Endothelial cell of umbilical vein (primary cell): ENCODE data around the gene NUCKS1. TPM values are rescaled to one million over a fixed set of nuclear protein-coding genes. Genes with fewer than 3 reads are reported as not detected.

ENCODE experiments used
- BruUV-seq: library from RNA; stranded (reverse); fragments of 400-500 nt; replicated peaks from 2 replicates; lab custom pipeline; 2021; lab: Mats Ljungman, UMichigan
- CTCF ChIA-PET: fragments of 300-600, 350-600 bp; sonication (Branson Sonifier 250); formaldehyde crosslinking; loops from one replicate; lab custom pipeline; 2021; ENCODE audit warnings: antibody characterized with exemption, inconsistent platforms; lab: Charles Lee
- POLR2A ChIA-PET: fragments of 300-600, 350-600 bp; sonication (Branson Sonifier 250); formaldehyde crosslinking; loops from one replicate; lab custom pipeline; 2021; ENCODE audit warnings: antibody characterized with exemption, inconsistent platforms; lab: Charles Lee
- DNase-seq: peaks from one replicate; pipeline ENCODE4 v3.0.0-alpha.2; 2011; ENCODE audit warnings: low read depth, low spot score
- FAIRE-seq: peaks from 2 replicates; lab custom pipeline; 2011; peaks lifted over from hg19 to GRCh38; lab: Jason Lieb, UNC
- H2AFZ ChIP-seq: 2 replicates; pipeline ENCODE4 v1.6.0; 2012; ENCODE audit warnings: low read depth, low read length, control low read depth, inconsistent platforms
- H3K27ac ChIP-seq: 2 replicates; pipeline ENCODE4 v1.5.1; 2011; ENCODE audit warnings: low read depth, mild to moderate bottlenecking, control low read depth, low read length, moderate library complexity; ENCODE audit not compliant: insufficient read depth
- H3K27me3 ChIP-seq, 2 experiments: 2 replicates each; pipeline versions ENCODE4 v1.6.0 to v1.6.1; 2011; ENCODE audit warnings: low read length in 2 of 2, mixed read lengths in 1 of 2; ENCODE audit not compliant: control insufficient read depth in 2 of 2, insufficient read depth in 2 of 2
- H3K36me3 ChIP-seq, 2 experiments: 2 replicates in 1 of 2; 3 replicates in 1 of 2; pipeline ENCODE4 v1.5.1; 2011; ENCODE audit warnings: low read length in 2 of 2, mild to moderate bottlenecking in 1 of 2, moderate library complexity in 1 of 2; ENCODE audit not compliant: control insufficient read depth in 2 of 2, insufficient read depth in 2 of 2; ENCODE audit errors: extremely low read depth in 1 of 2
- H3K4me1 ChIP-seq: 3 replicates; pipeline ENCODE4 v1.5.1; 2011; ENCODE audit warnings: mild to moderate bottlenecking, low read length; ENCODE audit not compliant: control insufficient read depth, insufficient read depth; ENCODE audit errors: extremely low read depth
- H3K4me2 ChIP-seq: 2 replicates; pipeline ENCODE4 v1.6.1; 2011; ENCODE audit warnings: low read length, control low read depth, mixed read lengths; ENCODE audit not compliant: insufficient read depth
- H3K4me3 ChIP-seq, 3 experiments: fragments of 200-600 bp in 1 of 3; sonication (generic), shearing (Covaris generic) in 1 of 3; replicated peaks in 1 of 3; 2 replicates each; pipeline ENCODE4 v1.5.1; 2011 to 2016; ENCODE audit warnings: control low read depth in 3 of 3, low read length in 3 of 3, mild to moderate bottlenecking in 2 of 3, inconsistent platforms in 1 of 3, low read depth in 1 of 3, moderate library complexity in 1 of 3; ENCODE audit not compliant: insufficient read depth in 1 of 3
- H3K79me2 ChIP-seq: 2 replicates; pipeline ENCODE4 v1.6.0; 2012; ENCODE audit warnings: low read length, inconsistent platforms; ENCODE audit not compliant: control insufficient read depth, insufficient read depth
- H3K9ac ChIP-seq: replicated peaks from 2 replicates; pipeline ENCODE3; 2011; ENCODE audit warnings: low read length, control low read depth; ENCODE audit not compliant: insufficient read depth; ENCODE audit errors: extremely low read depth
- H3K9me1 ChIP-seq: replicated peaks from 3 replicates; pipeline ENCODE4 v1.6.0; 2011; ENCODE audit warnings: mild to moderate bottlenecking, low read length; ENCODE audit not compliant: control insufficient read depth, insufficient read depth; ENCODE audit errors: extremely low read depth
- H3K9me3 ChIP-seq: replicated peaks from 2 replicates; pipeline ENCODE4 v1.5.1; 2012; ENCODE audit warnings: low read length, inconsistent platforms; ENCODE audit not compliant: control insufficient read depth, insufficient read depth
- H4K20me1 ChIP-seq: replicated peaks from 2 replicates; pipeline ENCODE3; 2011; ENCODE audit warnings: mild to moderate bottlenecking, low read length; ENCODE audit not compliant: control insufficient read depth, insufficient read depth; ENCODE audit errors: extremely low read depth
- CTCF ChIP-seq, 2 donors: IDR thresholded peaks; 1 replicate in 1 of 2; 2 replicates in 1 of 2; pipeline ENCODE4 v1.5.1; 2011; ENCODE audit warnings: low read length in 2 of 2, mild to moderate bottlenecking in 2 of 2, moderate library complexity in 2 of 2, control low read depth in 1 of 2, inconsistent platforms in 1 of 2, low read depth in 1 of 2; ENCODE audit not compliant: insufficient read depth in 1 of 2; ENCODE audit errors: extremely low read depth in 1 of 2
- EZH2 ChIP-seq: IDR thresholded peaks from 2 replicates; pipeline ENCODE4 v1.6.1; 2012; ENCODE audit warnings: borderline replicate concordance, low read depth, mild to moderate bottlenecking, moderate library complexity, low read length, inconsistent platforms; ENCODE audit not compliant: severe bottlenecking
- FOS ChIP-seq: IDR thresholded peaks from 2 replicates; pipeline ENCODE4 v1.6.1; 2011; ENCODE audit warnings: mild to moderate bottlenecking, low read length, moderate library complexity, borderline replicate concordance; ENCODE audit not compliant: insufficient read depth
- GATA2 ChIP-seq: IDR thresholded peaks from 2 replicates; pipeline ENCODE4 v1.7.0; 2011; ENCODE audit warnings: low read depth, mild to moderate bottlenecking, moderate library complexity, mixed read lengths, low read length; ENCODE audit not compliant: insufficient read length, insufficient read depth
- JUN ChIP-seq: IDR thresholded peaks from 2 replicates; pipeline ENCODE4 v1.6.1; 2011; ENCODE audit warnings: borderline replicate concordance, low read depth; ENCODE audit not compliant: insufficient read length, insufficient read depth
- MAX ChIP-seq: IDR thresholded peaks from 2 replicates; pipeline ENCODE4 v1.6.1; 2011; ENCODE audit not compliant: insufficient read depth, insufficient read length
- MYC ChIP-seq: IDR thresholded peaks from one replicate; pipeline ENCODE4 v1.6.1; 2011; ENCODE audit warnings: mild to moderate bottlenecking, low read depth, low read length
- POLR2A ChIP-seq: IDR thresholded peaks from 2 replicates; pipeline ENCODE4 v1.6.1; 2012; ENCODE audit warnings: low read depth, mild to moderate bottlenecking, control low read depth, low read length
- POLR2AphosphoS5 ChIP-seq: IDR thresholded peaks from 2 replicates; pipeline ENCODE4 v1.6.1; 2012; ENCODE audit warnings: low read depth, mild to moderate bottlenecking, control low read depth, low read length, moderate library complexity; ENCODE audit not compliant: insufficient read depth
- dilution Hi-C: fragments of 300-500 bp; cut with MboI; formaldehyde crosslinking; loops from one replicate; pipeline ENCODE4 v1.15.0; 2019; ENCODE audit warnings: low sequenced_read_pairs; ENCODE audit not compliant: extremely low pct_ligation_motif_present
- intact Hi-C: fragments of 100-400 bp; cut with micrococcal nuclease; formaldehyde crosslinking; loops from one replicate; pipeline ENCODE4 v1.10.0; 2022
- polyA plus RNA-seq, 4 experiments: library from polyadenylated mRNA; depleted of rRNA in 3 of 4; stranded (reverse) in 3 of 4; unstranded in 1 of 4; fragments of >200 nt; gene quantifications; 2 replicates each; pipeline versions ENCODE4 v1.2.1 to v1.2.3, GENCODE V29; 2011 to 2012; ENCODE audit warnings: missing spikeins in 1 of 4
- total RNA-seq: library from RNA; stranded (reverse); gene quantifications from 2 replicates; pipeline ENCODE4 v1.2.3, GENCODE V29; 2021

The NUCKS1 gene
- total and polyA plus RNA-seq, 2 donors (not counting 3 experiments of a cell fraction or from before 2014, with no cell fraction given) = 53.7 to 282 TPM

- H3K9me3 ChIP-seq = no peaks in the 10 kb centered on the region
- no peak overlapping the region for H3K4me3 ChIP-seq
- peaks cover 34% of the 10 kb centered on the region for H3K79me2 ChIP-seq
- intact Hi-C loops (no loop called here), dilution Hi-C loops (no loop called here)
- CTCF ChIA-PET = interaction anchor here (0.6 kb wide), 1 partner anchor 161 kb away, joined by 3 read pairs; no protein-coding TSS in a partner anchor
- H3K4me1 ChIP-seq = peaks cover 27% of the 10 kb centered on the region
- H3K27ac ChIP-seq = no peak overlapping the region
- H3K4me2 ChIP-seq = no peak overlapping the region
- POLR2A ChIA-PET = no interaction called here
- H3K9ac ChIP-seq = peak overlapping the region; percentile 91
- no peaks in the 10 kb centered on the region for H3K36me3 ChIP-seq
- FAIRE-seq = peak; percentile 73
- no peaks in the 10 kb centered on the region for H3K9me1 ChIP-seq
- TF ChIP-seq JUN (no peak), FOS (no peak), MAX (no peak), POLR2AphosphoS5 (no peak), POLR2A (no peak), EZH2 (no peak), MYC (no peak), CTCF (IDR thresholded peaks at IDR 0.05; ENCODE audit: extremely low read depth in 1 of 2, insufficient read depth in 1 of 2, low read depth in 1 of 2, low read length in 2 of 2) (no peak), GATA2 (no peak)
- peaks cover 8 to 17% of the 10 kb centered on the region in 2 experiments for H3K27me3 ChIP-seq
- H4K20me1 ChIP-seq = no peaks in the 10 kb centered on the region
- BruUV-seq = no TSS peak
- peak overlapping the region; percentile 75 for H2AFZ ChIP-seq
- DNase-seq = no peak
These were observed 1.2 kb upstream of the NUCKS1 start for GRCh38 chr1:205751036-205751651.
